Measurements from ENCODE around the gene AOPEP. TPM values are rescaled to one million over a fixed set of nuclear protein-coding genes. Genes with fewer than 3 reads are reported as not detected.

AOPEP gene
- total and polyA plus RNA-seq, 8 donors = 73.9 to 407 (median 101) TPM

- Histone ChIP-seq H3K27me3 (no peaks in the 10 kb centered on the region), H3K4me3 (no peak overlapping the region), H3K9me3 (no peaks in the 10 kb centered on the region), H3K4me1 (no peaks in the 10 kb centered on the region), H3K27ac (no peak overlapping the region), H3K36me3 (no peaks in the 10 kb centered on the region)
- intact Hi-C loops (cut with DNase I; ENCODE audit: low total_unique reads) = no loop called here
- TF ChIP-seq POLR2A (IDR thresholded peaks at IDR 0.05) = no peak
- TF ChIP-seq CTCF (IDR thresholded peaks at IDR 0.05) = no peak
- TF ChIP-seq EP300 (IDR thresholded peaks at IDR 0.05) = no peak
- no peak for TF ChIP-seq POLR2AphosphoS5 (IDR thresholded peaks at IDR 0.05)
- 48 to 59% (median 49%) methylated on average over 3 of the region's 3 CpGs for WGBS, 5 donors
- no peak for DNase-seq
Measured at GRCh38 chr9:94717761-94718160, 8.7 kb upstream of the AOPEP start.

- intact Hi-C loops (cut with DNase I; ENCODE audit: low total_unique reads) = no loop called here
- H3K27me3 ChIP-seq = no peaks in the 10 kb centered on the region
- H3K27ac ChIP-seq = no peak overlapping the region
- TF ChIP-seq CTCF (IDR thresholded peaks at IDR 0.05) (no peak), POLR2A (IDR thresholded peaks at IDR 0.05) (no peak), EP300 (IDR thresholded peaks at IDR 0.05) (no peak), POLR2AphosphoS5 (IDR thresholded peaks at IDR 0.05) (no peak)
- H3K4me3 ChIP-seq = no peak overlapping the region
- 89 to 100% (median 95%) methylated on average over 1 of the region's 1 CpG for WGBS, 5 donors
- peak in 1 of 2 donors; percentile 21 for DNase-seq
- no peaks in the 10 kb centered on the region for H3K36me3 ChIP-seq
- H3K4me1 ChIP-seq = no peaks in the 10 kb centered on the region
- no peaks in the 10 kb centered on the region for H3K9me3 ChIP-seq
Measured at GRCh38 chr9:94718936-94719335, 7.6 kb upstream of the AOPEP start.

GRCh38 chr9:94719878-94720277 lies 6.6 kb upstream of the AOPEP start:
- Histone ChIP-seq H3K4me3 (no peak overlapping the region), H3K27ac (no peak overlapping the region), H3K9me3 (no peaks in the 10 kb centered on the region), H3K27me3 (no peaks in the 10 kb centered on the region), H3K4me1 (no peaks in the 10 kb centered on the region), H3K36me3 (no peaks in the 10 kb centered on the region)
- TF ChIP-seq POLR2AphosphoS5 (IDR thresholded peaks at IDR 0.05) (no peak), EP300 (IDR thresholded peaks at IDR 0.05) (no peak), CTCF (IDR thresholded peaks at IDR 0.05) (no peak), POLR2A (IDR thresholded peaks at IDR 0.05) (no peak)
- intact Hi-C loops (cut with DNase I; ENCODE audit: low total_unique reads) = no loop called here
- 87 to 94% (median 90%) methylated on average over 4 of the region's 4 CpGs for WGBS, 5 donors
- DNase-seq = no peak

- no peaks in the 10 kb centered on the region for H3K27me3 ChIP-seq
- H3K4me3 ChIP-seq = no peak overlapping the region
- H3K36me3 ChIP-seq = no peaks in the 10 kb centered on the region
- H3K4me1 ChIP-seq = peaks cover 0 to 2% (median under 1%) of the 10 kb centered on the region in 4 donors
- DNase-seq = no peak
- intact Hi-C loops (cut with DNase I; ENCODE audit: low total_unique reads) = no loop called here
- WGBS, 5 donors = 81 to 88% (median 83%) methylated on average over 5 of the region's 5 CpGs
- TF ChIP-seq EP300 (IDR thresholded peaks at IDR 0.05) = no peak
- no peak for TF ChIP-seq POLR2AphosphoS5 (IDR thresholded peaks at IDR 0.05)
- TF ChIP-seq CTCF (IDR thresholded peaks at IDR 0.05) = no peak
- TF ChIP-seq POLR2A (IDR thresholded peaks at IDR 0.05) = no peak
- no peaks in the 10 kb centered on the region for H3K9me3 ChIP-seq
- H3K27ac ChIP-seq = no peak overlapping the region
Measured at GRCh38 chr9:94720846-94721549, 5.5 kb upstream of the AOPEP start.
